GM19025 (cell line): Measurements from ENCODE around the gene DPH7.
"Not testable (repeated sequence)": the region's sequence is repeated elsewhere in the genome, so short reads cannot be mapped to it uniquely, and the experiment has no call there.

Experiments used
- ATAC-seq: cut with Tn5 transposase; IDR thresholded peaks from one replicate; pipeline ENCODE4 v1.9.1; 2021; ENCODE audit warnings: mild to moderate bottlenecking, low read depth, moderate library complexity; ENCODE audit not compliant: unreplicated experiment

DPH7 gene

DNA sequence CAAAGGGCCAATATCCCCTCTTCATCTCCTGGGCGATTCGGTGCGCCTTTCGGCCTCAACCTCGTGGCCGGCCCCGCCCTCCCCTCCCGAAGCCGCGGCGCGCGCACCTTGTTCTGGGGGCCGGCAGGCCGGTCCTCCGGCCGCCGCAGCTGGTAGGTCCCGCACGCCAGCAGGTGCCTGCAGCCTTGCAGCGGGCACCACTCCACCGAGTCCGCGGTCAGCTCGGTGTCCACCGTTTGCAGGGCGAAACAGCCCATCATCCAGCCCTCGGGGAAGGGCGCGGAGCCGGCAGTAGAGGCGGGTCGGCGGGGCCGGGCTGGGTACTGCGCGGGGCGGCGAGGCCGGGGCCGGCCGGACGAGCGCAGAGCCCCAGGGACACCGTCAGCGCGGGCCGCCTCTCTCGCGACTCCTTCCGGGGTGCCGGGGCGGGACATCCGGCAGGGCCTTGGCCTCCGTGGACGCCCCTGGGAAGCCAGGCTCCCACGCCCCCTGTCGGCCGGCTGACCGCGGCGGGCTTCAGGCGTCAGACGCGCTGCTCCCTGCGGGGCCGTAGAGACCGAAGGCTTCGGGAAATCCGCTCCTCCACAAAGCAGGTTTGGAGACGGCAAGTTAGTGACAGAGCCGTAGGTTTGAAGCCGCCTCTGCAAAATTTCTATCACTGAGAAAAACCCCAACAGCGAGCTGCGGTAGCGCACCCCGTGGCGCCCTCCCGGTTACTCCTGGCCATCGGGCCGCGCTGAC lies at the start of gene DPH7:
Gene DPH7 (minus strand): TSS at position 408 of the 741 bp plus-strand sequence. CDS start 148 bp downstream, at position 260.
- ATAC-seq: peak; percentile 93

DNA sequence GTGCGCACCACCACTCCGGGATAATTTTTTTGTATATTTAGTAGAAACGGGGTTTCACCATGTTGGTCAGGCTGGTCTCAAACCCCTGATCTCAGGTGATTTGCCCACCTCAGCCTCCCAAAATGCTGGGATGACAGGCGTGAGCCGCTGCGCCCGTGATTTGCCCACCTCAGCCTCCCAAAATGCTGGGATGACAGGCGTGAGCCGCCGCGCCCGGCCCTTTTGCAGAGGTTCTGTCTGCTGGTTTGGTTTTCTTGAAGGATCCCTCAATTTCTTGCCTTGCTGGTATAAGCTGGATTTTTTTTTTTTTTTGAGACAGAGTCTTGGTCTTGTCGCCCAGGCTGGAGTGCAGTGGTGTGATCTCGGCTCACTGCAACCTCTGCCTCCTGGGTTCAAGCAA lies 48.7 kb upstream of the DPH7 start:
- ATAC-seq: not testable (repeated sequence)

DNA sequence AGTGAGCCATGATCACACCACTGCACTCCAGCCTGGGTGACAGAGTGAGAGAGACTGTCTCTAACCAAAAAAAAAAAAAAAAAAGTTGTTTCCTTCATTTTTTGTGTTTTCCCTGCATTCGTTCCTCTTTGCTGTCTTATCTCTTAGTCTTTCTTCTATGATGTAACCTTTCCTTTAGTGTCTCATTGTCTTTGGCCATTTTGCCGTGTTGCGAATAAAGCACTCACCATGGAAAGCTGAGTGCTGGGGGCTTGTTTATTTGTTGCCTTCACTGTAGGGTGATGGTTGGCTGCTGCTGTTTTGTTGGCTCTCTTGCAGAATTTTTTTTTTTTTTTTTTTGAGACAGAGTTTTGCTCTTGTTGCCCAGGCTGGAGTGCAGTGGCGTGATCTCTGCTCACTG lies 47.7 kb upstream of the DPH7 start:
- ATAC-seq: no peak

DNA sequence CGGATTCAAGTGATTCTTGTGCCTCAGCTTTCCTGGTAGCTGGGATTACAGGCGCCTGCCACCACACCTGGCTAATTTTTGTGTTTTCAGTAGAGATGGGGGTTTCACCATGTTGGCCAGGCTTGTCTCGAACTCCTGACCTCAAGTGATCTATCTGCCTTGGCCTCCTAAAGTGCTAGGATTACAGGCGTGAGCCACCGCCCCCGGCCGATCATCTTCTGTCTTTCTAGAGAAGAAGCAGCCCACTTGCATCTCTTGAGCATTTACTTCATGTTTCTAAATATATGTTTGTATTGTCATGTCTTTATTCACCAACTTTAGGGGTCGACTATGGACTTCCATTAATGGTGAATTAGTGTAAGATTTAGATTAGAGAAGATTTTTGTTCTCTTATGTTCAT lies 43.5 kb upstream of the DPH7 start:
- ATAC-seq: not testable (repeated sequence)

DNA sequence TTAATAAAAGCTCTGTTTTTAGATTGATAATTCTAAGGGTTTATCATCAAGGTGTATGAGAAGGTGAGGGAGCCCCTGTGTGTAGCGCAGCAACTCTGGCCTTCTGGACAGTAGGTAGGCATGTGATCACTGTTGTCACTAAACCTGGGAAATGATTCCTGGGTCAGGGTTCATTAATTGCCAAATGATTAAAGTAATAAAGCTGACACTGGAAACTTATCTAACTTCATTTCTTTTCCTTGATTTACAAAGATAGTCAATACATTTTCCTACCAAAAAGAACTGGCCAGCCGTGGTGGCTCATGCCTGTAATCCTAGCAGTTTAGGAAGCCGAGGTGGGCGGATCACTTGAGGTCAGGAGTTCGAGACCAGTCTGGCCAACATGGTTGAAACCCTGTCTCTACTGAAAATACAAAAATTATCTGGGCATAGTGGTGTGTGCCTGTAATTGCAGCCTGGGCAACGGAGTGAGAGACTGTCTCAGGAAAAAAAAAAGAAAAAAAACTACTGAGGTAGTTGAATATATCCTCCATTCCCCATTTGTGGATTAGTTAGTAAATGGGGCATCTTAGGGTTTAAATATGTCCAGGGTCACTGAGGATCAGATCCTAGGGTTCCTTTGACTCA lies 42.5 kb upstream of the DPH7 start:
- no peak for ATAC-seq

DNA sequence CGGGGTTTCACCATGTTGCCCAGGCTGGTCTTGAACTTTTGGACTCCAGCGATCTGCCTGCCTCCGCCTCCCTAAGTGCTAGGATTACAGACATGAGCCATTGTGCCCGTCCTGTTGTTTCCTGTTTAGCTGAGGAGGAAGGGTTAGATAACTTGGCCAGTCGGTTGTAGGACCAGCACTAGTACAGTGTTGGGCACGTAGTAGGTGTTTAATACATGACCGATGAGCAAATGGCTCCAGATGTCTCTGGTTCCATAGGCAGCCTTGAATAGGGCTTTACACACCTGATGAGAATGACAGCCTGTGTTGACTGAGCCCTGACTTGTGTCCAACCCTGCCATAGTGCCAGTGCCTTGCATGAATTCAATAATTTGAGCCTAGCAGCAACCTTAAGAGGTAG lies 41.9 kb upstream of the DPH7 start:
- ATAC-seq: no peak

DNA sequence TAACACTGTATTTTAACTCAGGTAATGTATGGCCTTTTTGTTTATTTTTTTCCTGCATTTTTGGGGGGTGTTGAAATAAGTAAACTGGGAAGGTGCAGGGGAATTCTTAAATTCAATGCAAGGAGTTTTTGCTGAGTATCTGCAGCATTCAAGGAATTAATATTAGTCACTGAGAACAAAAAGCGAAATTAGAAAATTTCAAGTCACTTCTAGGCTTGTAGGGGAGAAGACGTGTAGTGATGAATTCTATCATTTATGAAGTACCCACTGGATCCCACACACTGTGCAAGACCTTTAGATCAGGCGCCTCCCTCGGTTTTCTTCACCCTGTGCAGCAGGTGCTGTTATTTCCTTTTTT lies 41.3 kb upstream of the DPH7 start:
- ATAC-seq: no peak

DNA sequence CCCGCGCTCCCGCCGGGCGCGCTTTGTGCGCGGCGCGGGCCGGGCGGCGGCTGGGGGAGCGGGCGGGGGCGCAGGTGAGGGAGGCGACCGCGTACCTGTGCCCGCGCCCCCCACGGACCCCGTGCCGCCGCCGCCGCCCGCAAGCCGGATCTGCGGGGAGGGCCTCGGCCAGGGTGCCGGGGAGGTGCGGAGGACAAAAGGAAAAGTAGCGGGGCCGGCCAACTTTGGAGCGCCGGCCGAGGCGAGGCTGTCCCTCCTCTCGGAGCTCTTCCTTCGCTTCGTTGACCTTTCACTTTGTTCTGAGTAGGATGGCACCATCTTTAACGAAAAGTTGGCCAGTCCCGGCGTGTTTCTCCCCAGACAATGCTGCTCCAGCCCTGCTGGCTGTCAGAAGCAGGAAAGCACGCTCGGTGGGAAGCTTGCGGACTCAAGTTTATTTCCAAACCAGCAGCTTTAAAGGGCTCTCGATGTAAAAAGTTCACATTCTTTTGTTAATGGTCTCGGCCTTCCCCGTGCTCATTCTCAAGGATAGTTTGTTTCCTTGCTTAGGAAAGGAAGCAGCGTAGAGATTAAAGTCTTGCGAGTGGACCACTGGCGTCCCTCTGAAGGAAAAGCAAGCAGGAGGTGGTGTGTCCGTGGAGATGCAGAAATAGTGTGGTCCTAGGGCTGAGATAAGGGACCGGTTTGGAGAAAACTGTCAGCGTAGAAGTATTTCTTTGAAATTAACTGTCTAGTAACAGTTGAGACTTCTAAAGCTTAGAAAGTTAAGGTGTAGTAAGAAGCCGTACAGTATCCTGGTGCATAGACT lies 40.7 kb upstream of the DPH7 start:
- peak; percentile 17 for ATAC-seq

DNA sequence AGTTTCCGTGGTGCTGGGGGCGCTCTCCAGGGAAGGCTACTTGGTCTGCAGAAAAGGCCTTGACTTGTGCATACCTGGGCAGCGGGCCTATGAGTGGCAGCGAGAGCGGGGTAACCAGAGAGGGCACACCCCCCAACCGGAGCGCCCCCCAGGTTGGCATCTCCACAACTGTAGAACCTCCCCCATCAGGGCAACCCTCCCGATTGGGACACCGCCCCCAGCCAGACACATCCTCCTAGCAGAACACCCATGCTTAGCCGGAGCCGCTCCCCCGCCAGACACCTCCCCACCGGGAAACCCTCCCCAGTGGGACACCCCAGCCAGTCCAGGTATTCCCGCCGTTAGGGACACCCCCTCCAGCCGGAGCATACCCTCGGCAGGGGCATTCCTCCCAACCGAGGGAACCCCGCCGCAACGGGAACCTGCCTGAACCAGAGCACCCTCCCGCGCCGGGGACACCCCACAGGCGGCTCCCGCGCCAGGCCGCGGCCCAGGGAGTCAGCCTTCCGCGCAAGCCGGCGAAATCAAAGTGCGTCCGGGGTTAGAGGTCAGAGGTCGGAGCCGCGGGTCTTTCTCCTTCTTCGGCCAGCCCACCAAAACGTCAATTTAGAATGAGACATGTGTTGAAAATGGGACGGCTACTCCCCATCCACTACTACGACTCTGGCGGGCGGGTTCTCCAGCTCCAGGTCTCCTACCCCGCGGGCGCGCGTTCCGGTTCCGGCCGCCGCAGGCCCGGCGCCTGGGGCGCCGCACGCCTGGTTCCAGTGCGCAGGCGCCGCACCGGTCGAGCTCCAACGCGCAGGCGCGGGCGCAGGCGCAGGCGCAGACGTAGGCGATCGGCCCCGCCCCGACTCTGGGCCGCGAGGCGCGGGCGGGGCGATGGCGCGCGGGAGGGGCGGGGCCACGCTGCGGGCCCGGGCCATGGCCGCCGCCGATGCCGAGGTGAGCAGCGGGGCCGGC lies 39.7 kb upstream of the DPH7 start, which contains the start of gene EHMT1:
Gene EHMT1 (plus strand): TSS at position 901 of the 963 bp plus-strand sequence. CDS start 24 bp downstream, at position 925.
- peak; percentile 64 for ATAC-seq

DNA sequence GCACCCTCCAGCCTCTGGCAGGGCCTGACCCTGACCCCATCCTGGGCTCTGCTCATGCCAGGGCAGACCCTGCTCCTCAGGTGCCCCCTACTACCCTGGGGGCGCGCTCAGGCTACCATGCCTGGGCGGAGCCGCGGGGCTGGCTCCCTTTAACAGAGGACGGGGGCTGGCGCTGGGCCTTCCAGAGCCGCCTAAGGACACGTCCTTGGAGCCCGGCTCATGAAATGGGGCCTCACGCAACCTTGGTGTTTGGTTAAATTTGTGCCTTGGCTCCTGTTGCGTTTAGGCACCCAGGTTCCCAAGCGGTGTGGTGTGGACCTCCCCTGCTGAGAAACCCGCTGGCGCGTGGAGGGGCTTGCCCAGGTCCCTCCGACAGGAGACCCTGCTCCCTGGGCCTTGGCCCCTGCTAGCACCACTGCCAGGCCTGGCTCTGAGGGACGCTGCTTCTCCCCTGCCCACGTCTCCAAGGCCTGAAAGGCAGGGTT lies 36.7 kb upstream of the DPH7 start:
- ATAC-seq: no peak

DNA sequence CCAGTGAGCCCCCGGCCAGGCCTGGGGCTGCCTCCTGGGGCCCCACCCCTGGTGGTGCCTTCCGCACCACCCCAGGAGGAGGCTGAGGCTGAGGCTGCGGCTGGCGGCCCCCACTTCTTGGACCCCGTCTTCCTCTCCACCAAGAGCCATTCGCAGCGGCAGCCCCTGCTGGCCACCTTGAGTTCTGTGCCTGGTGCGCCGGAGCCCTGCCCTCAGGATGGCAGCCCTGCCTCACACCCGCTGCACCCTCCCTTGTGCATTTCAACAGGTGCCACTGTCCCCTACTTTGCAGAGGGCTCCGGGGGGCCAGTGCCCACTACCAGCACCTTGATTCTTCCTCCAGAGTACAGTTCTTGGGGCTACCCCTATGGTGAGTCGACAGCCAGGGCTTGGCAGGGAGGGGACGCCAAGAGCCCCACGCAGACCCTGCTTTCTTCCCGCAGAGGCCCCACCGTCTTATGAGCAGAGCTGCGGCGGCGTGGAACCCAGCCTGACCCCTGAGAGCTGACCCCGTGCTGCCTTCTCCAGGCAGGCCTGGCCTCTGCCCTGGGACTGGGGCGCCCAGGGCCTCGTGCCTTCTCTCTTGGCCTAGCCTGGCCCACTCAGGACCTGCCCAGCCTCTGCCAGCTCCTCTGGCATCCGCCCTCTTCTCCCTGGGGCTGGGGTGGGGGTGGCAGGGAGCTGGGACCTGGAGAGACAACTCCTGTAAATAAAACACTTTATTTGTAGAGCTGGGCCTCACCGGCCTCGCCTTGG lies 36.1 kb upstream of the DPH7 start:
- no peak for ATAC-seq

DNA sequence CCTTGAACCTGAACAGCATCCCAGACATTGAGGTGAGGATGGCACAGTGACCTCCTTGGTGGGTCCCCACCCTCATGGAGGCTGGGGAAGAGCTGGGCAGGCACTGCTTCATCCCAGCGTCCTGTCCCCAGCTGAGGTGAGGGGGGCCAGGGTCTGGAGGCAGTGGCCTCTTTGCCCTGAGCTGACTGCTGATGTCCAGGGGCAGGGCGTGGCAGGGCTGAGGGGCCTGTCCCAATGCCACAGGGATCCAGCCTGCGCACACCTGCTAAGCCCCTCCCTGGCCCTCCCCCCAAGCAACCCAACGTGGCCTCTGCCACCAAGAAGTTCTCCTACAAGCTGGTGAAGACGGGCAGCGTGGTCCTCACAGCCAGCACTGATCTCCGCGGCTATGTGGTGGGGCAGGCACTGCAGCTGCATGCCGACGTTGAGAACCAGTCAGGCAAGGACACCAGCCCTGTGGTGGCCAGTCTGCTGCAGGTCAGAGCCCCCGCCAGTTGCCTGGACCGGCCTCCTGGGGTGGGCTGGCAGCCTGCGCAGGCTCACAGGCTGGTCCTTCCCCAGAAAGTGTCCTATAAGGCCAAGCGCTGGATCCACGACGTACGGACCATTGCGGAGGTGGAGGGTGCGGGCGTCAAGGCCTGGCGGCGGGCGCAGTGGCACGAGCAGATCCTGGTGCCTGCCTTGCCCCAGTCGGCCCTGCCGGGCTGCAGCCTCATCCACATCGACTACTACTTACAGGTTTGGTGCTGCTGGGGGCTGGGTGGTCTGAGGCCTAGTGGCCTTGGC lies 35.2 kb upstream of the DPH7 start:
- no peak for ATAC-seq

DNA sequence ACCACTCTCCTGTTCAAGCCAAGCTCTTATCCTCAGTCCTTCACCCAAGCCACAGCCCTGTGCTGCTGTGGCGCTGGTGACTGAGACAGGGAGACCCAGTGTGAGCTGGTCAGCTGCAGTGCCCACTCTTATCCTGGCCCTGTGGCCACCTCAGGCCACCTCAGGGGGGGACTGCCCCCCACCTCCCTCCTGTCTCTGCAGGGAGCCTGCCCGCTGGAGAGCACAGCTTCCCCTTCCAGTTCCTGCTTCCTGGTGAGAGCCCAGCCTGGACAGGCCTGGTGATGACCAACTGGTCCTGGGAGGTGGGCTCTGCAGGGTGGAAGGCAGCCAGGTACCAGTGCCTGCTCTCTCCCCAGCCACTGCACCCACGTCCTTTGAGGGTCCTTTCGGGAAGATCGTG lies 34.5 kb upstream of the DPH7 start:
- no peak for ATAC-seq

DNA sequence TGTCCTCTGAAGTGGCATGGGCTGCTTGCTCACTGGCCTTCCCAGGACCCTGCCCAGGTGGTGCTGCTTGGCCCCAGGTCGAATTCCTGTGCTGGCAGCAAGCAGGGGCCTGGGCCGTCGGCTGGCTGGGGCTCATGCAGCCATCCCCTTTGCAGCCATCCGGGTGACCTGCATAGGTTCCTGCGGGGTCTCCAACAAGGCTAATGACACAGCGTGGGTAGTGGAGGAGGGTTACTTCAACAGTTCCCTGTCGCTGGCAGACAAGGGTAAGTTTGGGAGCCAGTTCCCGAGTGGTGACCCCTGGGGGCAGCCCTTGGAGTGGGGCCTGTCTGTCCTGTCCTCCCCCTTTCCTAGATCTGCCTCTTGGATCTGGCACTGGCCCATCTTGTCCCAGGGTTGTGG lies 34.0 kb upstream of the DPH7 start:
- no peak for ATAC-seq

DNA sequence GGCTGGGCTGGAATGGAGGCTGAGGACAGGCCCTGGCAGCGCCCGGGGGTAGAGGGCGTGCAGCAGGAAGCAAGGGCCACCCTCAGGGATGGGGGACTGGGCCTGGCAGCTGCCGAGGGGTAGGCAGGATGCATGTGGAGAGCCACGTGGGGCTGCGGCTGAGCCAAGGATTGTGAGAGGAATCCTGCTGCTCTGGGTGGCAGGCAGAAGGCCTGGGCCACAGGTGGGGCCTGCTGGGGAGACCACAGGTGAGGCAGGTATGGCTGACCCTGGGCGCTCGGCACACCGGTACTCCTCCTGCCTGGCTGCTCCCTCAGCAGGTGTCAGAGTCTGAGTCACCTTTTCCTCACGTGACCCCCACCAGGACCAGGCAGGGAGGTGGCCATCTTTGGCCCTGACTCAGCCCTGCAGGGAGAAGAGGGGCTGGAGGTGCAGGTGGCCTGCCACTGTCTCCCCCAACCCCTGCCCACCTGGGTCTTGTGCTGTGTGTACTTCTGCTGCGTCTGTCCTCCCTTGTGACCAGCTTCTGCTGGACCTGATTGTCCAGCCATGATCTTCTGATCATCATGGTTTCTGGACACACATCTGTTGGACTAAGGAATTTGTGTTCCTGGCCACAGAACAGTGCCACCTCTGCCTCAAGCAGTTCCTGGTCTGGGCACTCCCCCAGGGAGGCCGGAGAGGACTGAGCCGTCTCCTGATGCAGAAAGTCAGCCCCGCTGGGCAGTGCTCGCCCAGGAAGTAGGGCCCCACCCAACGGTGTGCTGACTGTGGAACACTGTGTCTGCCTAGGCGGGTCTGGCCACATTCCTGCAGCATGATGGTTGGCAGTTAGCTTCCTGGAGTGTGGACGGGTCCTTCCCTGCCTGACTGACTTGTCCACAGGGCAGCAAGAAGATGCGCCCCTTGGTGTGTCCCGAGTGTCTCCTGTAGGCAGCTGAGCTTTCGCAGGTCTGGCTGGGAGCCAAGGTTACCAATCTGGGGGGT lies 33.2 kb upstream of the DPH7 start:
- ATAC-seq: no peak

DNA sequence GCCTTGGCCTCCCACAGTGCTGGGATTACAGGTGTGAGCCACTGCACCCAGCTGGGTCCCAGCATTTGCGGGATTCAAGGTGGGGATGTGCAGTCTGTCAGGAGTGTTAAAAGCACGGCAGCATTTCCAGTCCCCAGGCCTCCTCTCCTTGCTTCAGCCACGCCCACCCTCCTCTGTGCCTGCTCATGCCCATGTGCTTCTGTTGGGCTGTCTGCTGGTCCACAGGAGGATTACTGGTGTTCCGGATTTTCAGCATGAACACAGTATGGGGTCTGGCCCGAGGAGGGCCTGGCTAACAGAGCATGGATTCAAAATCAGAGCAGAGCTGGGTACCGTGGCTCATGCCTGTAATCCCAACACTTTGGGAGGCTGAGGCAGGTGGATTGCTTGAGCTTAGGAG lies 32.2 kb upstream of the DPH7 start:
- no peak for ATAC-seq

DNA sequence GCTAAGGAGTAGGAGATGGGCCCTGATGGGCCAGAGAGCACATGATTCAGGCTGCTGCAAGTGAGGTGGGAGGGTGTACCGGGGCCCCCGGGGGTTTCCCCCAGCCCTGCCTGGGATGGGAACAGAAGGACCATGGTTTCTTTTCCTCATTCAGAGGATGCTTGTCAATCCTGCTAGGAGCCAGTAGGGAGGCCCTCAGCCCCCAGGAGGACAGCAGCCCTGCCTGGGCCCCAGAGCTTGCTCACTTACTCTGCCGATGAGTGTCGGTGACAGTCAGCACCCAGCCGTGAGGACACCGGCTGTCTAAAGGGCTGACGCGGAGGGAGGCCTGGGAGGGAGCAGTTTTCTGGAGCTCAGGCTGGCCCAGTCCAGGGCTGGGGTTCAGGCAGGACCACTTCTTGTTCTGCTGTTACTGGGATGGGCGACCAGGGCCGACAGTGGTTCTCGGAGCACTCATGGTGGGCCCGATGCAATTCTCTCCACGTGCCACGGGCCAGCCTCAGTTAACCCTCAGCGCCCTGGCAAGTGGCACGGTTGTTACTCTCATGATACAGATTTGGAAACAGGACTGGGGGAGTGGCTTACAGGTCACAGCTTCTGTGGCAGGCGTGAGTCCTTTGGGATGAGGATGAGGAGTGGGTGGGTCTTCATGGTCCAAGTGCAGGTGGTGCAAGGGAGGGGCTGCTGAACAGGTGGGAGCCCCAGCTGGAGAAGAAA lies 28.6 kb upstream of the DPH7 start:
- ATAC-seq: no peak
